NK-92 treated with Interleukin-12 subunit alpha and Interleukin-12 subunit beta, amount 100 ng/mL, for 24 hours (cell line): ENCODE results near the gene CDV3.

Source experiments
- DNase-seq: peaks from one replicate; lab custom pipeline; 2025; lab: John Stamatoyannopoulos, UW

Gene CDV3

DNA sequence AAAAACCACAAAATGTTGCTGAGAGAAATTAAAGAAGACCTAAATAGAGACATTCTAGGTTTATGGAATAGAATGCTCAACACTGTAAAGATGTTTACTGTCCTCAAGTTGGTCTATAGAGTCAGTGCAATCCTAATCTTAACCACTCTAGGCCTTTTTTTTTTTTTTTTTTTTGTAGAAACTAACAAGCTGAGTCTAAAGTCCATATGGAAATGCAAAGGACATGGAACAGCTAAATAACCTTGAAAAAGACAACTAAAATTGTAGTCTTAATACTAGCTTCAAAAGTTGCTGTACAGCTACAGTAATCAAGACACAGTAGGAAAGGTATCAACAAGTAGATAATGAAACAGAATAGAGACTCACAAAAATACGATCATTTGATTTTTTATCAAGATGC is 32.9 kb downstream of the CDV3 start:
- no peak for DNase-seq

DNA sequence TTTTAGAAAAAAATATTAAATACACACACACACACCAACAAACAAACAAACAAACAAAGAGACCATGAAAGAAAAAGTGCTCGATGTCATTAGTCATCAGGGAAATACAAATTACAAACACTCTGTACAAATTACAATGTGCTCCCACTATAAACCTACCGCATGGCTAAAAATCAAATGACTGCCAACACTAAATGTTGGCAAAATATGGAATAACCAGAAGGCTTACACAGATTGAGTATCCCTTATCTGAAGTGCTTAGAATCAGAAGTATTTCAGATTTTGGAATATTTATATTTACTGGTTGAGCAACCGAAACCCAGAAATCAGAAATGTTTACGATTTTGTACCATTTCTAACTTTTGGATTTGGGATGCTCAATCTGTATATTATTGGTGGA is 33.4 kb downstream of the CDV3 start:
- DNase-seq: no peak

DNA sequence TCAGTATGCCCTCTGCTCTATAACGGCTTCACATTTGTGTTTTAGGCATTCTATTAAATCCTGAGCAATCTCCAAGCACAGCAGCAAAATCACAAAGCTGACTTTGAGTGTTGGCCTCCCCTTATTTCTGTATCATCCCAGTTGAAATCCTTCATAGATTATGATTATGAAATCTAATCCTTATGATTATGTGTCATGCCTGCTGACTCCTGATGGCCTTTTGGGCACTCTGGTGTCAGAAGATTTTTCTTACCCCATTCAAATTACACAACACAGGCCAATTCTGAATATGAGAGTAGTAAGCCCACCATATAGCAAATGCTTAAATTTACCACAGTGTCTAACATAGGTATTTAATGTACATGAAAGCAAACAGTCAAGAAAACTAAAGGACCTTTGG is 34.3 kb downstream of the CDV3 start:
- DNase-seq: no peak

DNA sequence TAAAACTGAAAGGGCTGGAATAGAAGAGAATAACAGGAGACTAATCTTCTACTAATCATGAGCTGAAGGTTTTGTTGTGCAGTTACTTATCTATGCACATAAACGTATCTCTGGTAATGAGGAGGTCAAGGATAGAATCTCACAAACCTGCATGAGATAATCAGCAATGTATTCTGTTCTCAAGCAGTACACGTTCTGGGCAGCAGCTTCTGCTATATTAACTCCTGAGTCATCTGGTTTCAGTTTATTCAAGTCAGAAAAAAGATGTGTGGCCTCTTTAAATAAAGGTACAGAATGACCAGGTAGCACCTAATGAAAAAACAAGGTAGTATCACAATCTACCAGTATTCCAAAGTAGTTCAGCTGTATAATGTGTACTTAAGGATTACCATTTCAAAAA is 34.9 kb downstream of the CDV3 start:
- DNase-seq: no peak

DNA sequence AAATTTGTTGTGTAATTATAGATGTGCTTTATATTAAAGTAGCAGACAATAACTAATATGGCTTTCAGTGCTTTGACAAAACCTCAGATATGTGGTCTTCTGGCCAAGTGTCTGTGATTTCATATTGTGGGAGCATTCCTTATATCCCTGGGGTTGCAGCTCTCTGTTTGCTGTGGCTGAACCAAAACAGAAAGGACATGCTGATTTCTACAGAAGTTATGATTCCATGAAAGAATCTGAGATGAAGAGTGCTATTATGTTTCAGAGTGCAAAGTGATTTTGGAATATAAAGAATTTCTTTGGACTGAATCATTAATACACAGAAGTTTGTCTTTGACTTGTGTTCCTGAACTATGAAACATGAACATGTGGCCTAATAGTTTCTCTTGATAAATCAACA is 36.5 kb downstream of the CDV3 start:
- DNase-seq: no peak

DNA sequence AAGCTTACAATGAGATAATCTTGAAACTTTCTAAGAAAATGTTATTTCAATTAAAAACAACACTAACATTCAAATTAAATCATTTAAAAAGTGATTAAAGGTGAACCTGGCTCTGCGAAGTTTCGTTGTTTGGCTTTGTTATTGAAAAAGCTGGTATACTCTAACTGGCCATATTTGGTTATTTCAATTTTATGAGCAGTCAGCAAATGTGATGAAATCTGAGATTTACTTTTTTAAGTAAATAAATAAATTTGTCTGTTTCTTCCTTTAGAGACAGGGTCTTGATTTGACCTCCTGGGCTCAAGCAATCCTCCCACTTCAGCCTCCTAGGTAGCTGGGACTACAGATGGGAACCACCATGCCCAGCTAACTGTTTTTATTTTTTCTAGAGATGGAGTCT is 38.0 kb downstream of the CDV3 start:
- no peak for DNase-seq

DNA sequence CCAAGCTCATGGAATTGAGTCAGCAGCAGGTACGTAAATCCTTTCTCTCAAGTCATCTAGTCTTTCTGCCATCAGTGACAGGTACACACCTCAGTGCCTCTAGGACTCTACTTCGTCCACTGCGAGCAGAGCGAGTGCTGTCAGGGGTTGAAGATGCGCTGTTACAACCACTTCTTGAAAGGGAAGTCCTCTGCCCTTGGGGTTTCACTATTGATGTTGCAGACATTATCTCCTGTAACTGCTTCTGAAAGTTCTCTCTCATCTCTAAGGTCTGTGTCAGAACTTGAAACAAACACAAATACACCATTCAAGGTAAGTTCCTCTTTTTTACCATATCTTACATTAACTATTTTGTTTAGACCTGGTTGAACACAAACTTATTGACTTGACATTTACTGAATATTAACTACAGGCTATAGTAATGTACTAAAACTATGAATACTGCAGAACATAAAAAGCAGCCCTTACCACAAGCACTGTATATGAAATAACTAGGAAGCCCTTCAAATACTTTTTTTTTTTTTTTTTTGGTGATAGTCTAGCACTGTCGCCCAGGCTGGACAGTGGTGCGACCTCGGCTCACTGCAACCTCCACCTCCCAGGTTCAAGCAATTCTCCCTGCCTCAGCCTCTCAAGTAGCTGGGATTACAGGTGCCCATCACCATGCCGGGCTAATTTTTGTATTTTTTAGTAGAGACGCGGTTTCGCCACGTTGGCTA is 46.7 kb downstream of the CDV3 start:
- no peak for DNase-seq

DNA sequence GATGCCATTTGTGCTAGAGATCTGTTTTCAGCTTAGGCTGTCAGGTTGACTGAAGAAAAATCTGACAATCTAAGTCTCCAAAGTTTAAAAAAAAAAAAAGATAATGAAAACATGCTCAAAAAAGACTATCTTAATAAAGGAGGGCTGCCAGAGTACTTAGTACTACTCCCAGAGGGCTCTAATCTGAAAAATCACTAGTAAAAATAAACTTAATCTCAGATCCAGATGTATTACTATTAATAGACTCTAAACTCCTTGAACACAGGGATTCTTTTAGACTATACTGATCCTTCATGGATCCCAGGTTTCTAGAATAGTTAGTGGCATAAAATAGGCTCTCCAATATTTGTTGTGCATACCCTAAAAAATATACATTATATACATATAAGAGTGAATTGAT is 54.3 kb downstream of the CDV3 start:
- no peak for DNase-seq

DNA sequence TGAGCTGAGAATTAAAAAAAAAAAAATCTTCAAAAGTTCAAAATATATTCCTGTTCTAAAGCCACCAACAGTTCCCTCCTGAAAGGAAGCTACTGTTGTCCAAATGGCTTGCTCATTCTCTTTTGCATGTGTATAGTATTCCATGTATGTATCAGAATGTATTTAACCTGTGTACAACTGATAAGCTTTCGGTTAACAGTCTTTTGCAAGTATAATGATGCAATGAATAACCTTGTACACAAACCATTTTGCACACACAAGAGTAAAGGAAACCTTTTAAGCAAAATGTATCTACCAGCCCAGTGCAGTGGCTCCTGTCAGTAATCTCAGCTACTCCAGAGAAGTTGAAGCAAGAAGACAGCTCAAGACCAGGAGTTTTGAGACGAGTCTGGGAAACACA is 55.7 kb downstream of the CDV3 start:
- no peak for DNase-seq

DNA sequence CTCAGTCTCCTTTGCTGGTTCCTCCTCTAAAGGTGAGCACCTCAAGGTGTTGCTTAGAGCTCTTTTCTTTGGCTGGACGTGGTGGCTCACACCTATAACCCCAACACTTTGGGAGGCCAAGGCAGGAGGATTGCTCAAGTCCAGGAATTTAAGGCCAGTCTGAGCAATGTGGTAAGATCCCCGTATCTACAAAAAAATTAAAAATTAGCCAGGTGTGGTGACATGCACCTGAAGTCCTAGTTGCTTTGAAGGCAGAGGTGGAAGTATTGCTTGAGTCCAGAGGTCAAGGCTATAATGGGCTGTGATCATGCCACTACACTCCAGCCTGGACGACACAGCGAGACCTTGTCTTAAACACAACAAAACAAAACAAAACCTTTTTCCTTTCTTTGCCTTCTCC is 60.0 kb downstream of the CDV3 start:
- DNase-seq: no peak
